Endothelial cell of hepatic sinusoid (primary cell): ENCODE data around the gene AGR2.

Experiments used
- in situ Hi-C: cut with HindIII; loops from 2 replicates; pipeline ENCODE4 v1.10.0; 2017; ENCODE audit warnings: low sequenced_read_pairs

The AGR2 gene

GRCh38 chr7:16743236-16743635 is 61.6 kb downstream of the AGR2 start:
- in situ Hi-C loops: no loop called here

GRCh38 chr7:16742547-16742946 is 62.3 kb downstream of the AGR2 start:
- in situ Hi-C loops: no loop called here
